Stimulated activated naive CD8-positive, alpha-beta T cell treated with anti-CD3 and anti-CD28 coated beads, Interleukin-15, amount 100 ng/mL, for 72 hours (primary cell): ENCODE data around the gene DYNLRB1.
A peak's percentile ranks its signal among the peaks of the same experiment; 100 is the strongest.

Experiments used
- ATAC-seq: fragments of 150-1000 bp; cut with Tn5 transposase; 2 replicates; pipeline ENCODE4 v1.10.0; 2021; ENCODE audit warnings: mild to moderate bottlenecking, moderate library complexity
- DNase-seq, 2 donors: peaks; one replicate each; pipeline ENCODE4 v3.0.0; 2021 to 2022
- H3K27ac Mint-ChIP-seq, 2 donors: one replicate each; pipeline ENCODE4 v1.8.0; 2022; ENCODE audit warnings: mild to moderate bottlenecking in 2 of 2, mixed read lengths in 2 of 2, moderate library complexity in 2 of 2
- H3K27me3 Mint-ChIP-seq: one replicate; pipeline ENCODE4 v1.8.0; 2022; ENCODE audit warnings: mixed read lengths
- H3K4me1 Mint-ChIP-seq: one replicate; pipeline ENCODE4 v1.8.0; 2022; ENCODE audit warnings: mild to moderate bottlenecking, mixed read lengths
- H3K4me3 Mint-ChIP-seq, 2 donors: one replicate each; pipeline ENCODE4 v1.8.0; 2022; ENCODE audit warnings: mild to moderate bottlenecking in 2 of 2, mixed read lengths in 2 of 2, moderate library complexity in 1 of 2
- H3K9me3 Mint-ChIP-seq, 2 donors: one replicate each; pipeline ENCODE4 v1.8.0; 2022; ENCODE audit warnings: mixed read lengths in 2 of 2

The DYNLRB1 gene

GRCh38 chr20:34552569-34552968 lies 36.3 kb downstream of the DYNLRB1 start:
- no peaks in the 10 kb centered on the region for H3K9me3 Mint-ChIP-seq
- ATAC-seq (no peak), DNase-seq (no peak)
- no peaks in the 10 kb centered on the region for H3K4me1 Mint-ChIP-seq
- no peak overlapping the region for H3K4me3 Mint-ChIP-seq
- no peaks in the 10 kb centered on the region for H3K27me3 Mint-ChIP-seq
- peak overlapping the region in 1 of 2 donors; percentile 44 for H3K27ac Mint-ChIP-seq

GRCh38 chr20:34553366-34553867 lies 37.2 kb downstream of the DYNLRB1 start:
- H3K4me3 Mint-ChIP-seq: no peak overlapping the region
- no peak for DNase-seq
- H3K27ac Mint-ChIP-seq: no peak overlapping the region
- H3K27me3 Mint-ChIP-seq: no peaks in the 10 kb centered on the region
- no peak for ATAC-seq
- H3K9me3 Mint-ChIP-seq: no peaks in the 10 kb centered on the region
- H3K4me1 Mint-ChIP-seq: peaks cover 7% of the 10 kb centered on the region

GRCh38 chr20:34557936-34558319 lies 41.7 kb downstream of the DYNLRB1 start:
- ATAC-seq: no peak
- Mint-ChIP-seq H3K4me3 (peak overlapping the region; percentile 84 to 88), H3K27me3 (no peaks in the 10 kb centered on the region), H3K9me3 (no peaks in the 10 kb centered on the region), H3K27ac (peak overlapping the region; percentile 84 to 95), H3K4me1 (peaks cover 8% of the 10 kb centered on the region)
- no peak for DNase-seq

GRCh38 chr20:34558320-34559218 lies 42.3 kb downstream of the DYNLRB1 start, which contains the start of gene MAP1LC3A:
MAP1LC3A (plus strand) TSS chr20:34558718; CDS start chr20:34558869, 151 bp downstream.
- DNase-seq: peak; percentile 87 to 90
- Mint-ChIP-seq H3K9me3 (no peaks in the 10 kb centered on the region), H3K4me3 (peak within 1 kb of the TSS; percentile 84 to 88), H3K4me1 (peaks cover 8% of the 10 kb centered on the region), H3K27ac (peak within 1 kb of the TSS; percentile 84 to 95), H3K27me3 (no peaks in the 10 kb centered on the region)
- peak; percentile 85 for ATAC-seq

DNA sequence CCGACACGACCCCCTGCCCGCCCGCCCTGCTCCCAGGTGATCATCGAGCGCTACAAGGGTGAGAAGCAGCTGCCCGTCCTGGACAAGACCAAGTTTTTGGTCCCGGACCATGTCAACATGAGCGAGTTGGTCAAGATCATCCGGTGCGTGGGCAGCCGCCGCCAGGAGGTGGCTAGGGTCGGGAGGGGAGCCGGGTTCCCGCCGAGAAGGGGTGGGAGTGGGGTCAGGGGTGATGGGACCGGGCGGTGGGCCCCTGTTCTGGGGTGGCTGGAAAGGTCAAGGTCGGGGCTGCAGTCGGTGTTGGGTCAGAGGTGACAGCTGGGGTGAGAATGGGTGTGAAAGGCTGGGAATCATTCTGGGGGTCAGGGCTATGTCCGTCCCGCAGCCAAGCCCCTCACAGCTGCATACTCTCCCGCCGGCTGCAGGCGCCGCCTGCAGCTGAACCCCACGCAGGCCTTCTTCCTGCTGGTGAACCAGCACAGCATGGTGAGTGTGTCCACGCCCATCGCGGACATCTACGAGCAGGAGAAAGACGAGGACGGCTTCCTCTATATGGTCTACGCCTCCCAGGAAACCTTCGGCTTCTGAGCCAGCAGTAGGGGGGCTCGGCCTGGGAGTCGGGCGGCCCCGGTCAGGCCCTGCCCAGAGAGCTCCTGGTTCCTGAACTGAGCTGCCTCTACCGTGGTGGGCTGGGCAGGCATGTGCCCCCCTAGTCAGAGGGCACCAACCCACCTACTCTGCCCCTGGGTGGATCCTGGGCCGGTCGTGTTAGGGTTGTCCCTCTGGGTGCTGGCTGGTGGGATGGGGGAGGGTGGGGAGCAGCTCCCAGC lies 43.3 kb downstream of the DYNLRB1 start:
- Mint-ChIP-seq H3K4me3 (peak overlapping the region; percentile 32 to 49), H3K9me3 (no peaks in the 10 kb centered on the region), H3K4me1 (peaks cover 8% of the 10 kb centered on the region), H3K27me3 (no peaks in the 10 kb centered on the region), H3K27ac (no peak overlapping the region)
- no peak for DNase-seq
- peak; percentile 25 for ATAC-seq

DNA sequence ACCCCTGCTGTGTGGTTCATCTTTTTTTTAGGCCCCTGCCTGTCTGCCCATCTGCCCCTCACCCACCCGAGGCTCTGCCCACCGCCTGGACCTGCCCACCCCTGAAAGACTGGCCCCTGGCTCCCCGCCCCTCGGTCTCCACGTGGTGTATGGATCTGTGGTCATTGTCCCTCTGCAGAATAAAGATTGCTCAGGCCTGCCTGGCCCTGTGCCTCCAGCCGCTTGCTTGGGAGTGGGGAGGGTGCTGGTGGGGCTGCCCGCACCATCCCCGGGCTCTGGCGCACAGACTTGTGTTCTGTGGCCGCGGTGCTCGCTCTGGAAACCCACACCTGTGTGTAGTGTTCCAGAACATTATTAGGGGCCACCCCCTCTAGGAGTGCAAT lies 43.9 kb downstream of the DYNLRB1 start:
- Mint-ChIP-seq H3K9me3 (no peaks in the 10 kb centered on the region), H3K27me3 (no peaks in the 10 kb centered on the region), H3K4me1 (peaks cover 8% of the 10 kb centered on the region), H3K4me3 (peak overlapping the region; percentile 16 to 22), H3K27ac (no peak overlapping the region)
- ATAC-seq (peak; percentile 14), DNase-seq (no peak)

DNA sequence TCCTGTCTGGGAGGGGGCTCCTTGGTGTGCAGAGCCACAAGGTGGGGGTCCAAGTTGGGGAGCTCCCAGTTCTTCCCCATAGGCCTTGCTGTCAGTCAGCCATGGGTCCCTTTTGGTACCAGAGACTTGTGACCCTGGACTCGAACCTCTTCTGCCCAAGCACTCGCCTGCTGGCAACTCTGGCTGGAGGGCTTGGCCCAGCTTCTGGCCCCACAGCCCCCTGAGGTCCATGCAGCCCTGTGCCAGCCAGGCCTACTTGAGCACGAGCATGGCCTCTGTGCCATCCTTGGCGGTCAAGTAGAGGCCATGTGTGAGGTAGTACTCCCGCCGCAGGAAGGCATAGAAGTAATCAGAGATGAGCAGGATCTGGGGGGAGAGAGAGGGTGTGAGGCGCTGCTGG lies 44.4 kb downstream of the DYNLRB1 start:
- DNase-seq: no peak
- H3K4me3 Mint-ChIP-seq: no peak overlapping the region

DNA sequence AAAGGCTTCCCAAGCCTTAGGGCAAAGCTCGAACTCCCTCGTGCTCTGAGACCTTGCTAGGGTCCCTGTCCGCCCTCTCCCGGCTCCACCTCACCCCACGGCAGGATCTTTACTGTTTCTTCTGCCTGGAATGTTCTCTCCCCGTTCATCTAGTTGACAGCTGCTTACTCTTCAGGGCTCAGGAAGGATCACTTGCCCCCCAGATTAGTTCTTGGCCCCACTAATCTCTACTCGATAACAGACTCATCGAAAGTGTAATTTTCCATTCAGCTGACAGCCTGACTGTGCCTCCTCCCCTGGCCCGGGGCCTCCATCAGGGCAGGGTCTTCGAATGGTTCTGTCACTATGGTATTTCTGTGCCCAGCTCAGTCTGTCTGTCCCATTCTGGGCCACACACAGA lies 45.4 kb downstream of the DYNLRB1 start:
- Mint-ChIP-seq H3K4me1 (peaks cover 15% of the 10 kb centered on the region), H3K4me3 (no peak overlapping the region), H3K27ac (no peak overlapping the region), H3K27me3 (no peaks in the 10 kb centered on the region), H3K9me3 (no peaks in the 10 kb centered on the region)
- DNase-seq (no peak), ATAC-seq (no peak)

More for the DNA sequence above, 44.4 kb downstream of the DYNLRB1 start:
- Mint-ChIP-seq H3K4me1 (peaks cover 12% of the 10 kb centered on the region), H3K27me3 (no peaks in the 10 kb centered on the region), H3K27ac (no peak overlapping the region), H3K9me3 (no peaks in the 10 kb centered on the region)
- no peak for ATAC-seq

DNA sequence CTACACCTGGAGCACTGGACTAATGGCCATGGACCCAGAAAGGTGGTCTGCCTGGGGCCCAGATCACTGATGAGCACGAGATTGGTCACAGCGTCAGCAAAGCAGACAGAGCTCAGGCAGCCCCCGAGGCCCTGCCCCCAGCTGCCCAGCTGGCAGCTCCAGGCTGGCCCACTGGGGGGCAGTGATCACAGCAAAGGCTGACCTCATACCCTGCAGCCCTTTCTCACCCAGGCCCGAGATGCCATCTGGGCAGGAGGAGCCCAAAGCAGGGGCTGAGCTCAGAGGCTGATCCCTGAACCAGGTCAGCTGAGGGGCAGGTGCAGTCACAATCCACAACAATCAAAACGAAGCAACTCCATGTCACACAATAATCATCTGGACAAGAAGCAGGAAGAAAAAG lies 46.4 kb downstream of the DYNLRB1 start:
- Mint-ChIP-seq H3K27me3 (no peaks in the 10 kb centered on the region), H3K27ac (no peak overlapping the region), H3K4me3 (no peak overlapping the region), H3K4me1 (peaks cover 15% of the 10 kb centered on the region), H3K9me3 (no peaks in the 10 kb centered on the region)
- DNase-seq: peak in 1 of 2 donors; percentile 36
- ATAC-seq: peak; percentile 44

GRCh38 chr20:34564833-34565232 lies 48.6 kb downstream of the DYNLRB1 start:
- no peaks in the 10 kb centered on the region for H3K27me3 Mint-ChIP-seq
- H3K27ac Mint-ChIP-seq: peak overlapping the region in 1 of 2 donors; percentile 0
- no peak for ATAC-seq
- no peaks in the 10 kb centered on the region for H3K9me3 Mint-ChIP-seq
- H3K4me3 Mint-ChIP-seq: no peak overlapping the region
- H3K4me1 Mint-ChIP-seq: peaks cover 6% of the 10 kb centered on the region
- DNase-seq: no peak

DNA sequence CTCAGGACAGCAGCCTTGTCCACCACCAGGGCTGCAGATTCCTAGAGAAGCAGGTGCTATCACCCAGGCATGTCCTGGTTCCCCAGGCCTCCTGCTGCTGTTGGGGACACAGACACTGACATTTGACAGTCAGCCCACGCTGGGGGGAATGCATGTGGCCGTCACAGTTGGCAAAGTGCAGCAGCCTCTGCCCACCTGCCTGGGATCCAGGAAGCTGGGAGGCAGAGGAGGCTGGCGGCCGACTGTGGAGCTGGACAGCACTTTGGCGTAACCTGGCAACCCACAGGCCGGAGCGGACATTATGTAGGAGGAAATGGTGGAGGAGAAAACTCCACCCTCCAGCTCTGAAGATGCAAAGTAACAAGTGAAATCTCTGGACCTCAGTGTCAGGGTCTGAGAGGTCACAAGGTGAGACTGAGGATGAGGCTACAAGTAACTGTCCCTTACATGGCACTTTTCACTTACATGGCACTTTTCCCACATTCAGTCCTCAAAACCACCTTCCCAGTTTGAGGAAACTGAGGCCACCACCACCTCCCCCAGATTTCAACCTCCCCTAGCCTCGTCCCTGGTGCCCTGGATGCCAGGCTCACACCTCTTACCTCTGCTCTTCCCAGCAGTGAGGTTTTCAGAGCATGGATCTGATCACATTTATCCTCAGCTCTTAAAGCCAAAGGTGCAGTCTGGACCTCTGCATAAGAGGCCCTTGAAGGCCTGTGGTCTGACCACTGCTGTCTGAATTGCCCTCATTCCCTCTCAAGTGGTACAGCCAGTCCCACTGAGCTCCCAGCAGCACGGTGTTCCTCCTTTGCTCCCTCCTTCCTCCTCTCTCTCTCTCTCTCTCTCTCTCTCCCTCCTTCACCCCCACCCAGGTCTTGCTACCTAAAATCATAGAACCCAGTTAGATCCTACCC lies 51.0 kb downstream of the DYNLRB1 start:
- peaks cover 18% of the 10 kb centered on the region for H3K4me1 Mint-ChIP-seq
- no peak for ATAC-seq
- DNase-seq: no peak
- no peak overlapping the region for H3K4me3 Mint-ChIP-seq
- no peaks in the 10 kb centered on the region for H3K27me3 Mint-ChIP-seq
- H3K9me3 Mint-ChIP-seq: no peaks in the 10 kb centered on the region
- peak overlapping the region; percentile 14 to 50 for H3K27ac Mint-ChIP-seq

- DNase-seq (no peak), ATAC-seq (no peak)
- H3K27ac Mint-ChIP-seq: peak overlapping the region; percentile 50 to 83
- H3K4me3 Mint-ChIP-seq: no peak overlapping the region
- H3K9me3 Mint-ChIP-seq: no peaks in the 10 kb centered on the region
- H3K27me3 Mint-ChIP-seq: no peaks in the 10 kb centered on the region
- H3K4me1 Mint-ChIP-seq: peaks cover 18% of the 10 kb centered on the region
These were observed 52.0 kb downstream of the DYNLRB1 start for GRCh38 chr20:34567892-34568865.

DNA sequence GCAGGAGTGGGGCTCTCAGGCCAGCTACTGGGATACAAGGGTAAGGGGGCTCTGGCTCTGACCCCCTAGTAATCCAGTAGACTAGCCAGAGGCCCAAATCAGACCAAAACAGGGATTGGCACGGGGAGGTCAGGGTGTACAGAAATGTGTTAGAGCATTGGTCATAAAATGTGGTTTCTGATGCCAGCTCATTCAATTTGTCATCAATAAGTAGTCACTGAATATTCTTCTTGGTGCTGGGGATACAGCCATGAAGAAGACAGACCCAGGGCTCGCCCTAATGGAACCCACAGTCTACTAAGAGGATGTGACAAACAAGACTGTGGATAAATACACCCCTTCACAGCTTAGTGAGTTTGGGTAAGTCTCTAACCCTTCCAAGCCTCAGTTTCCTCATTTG lies 53.4 kb downstream of the DYNLRB1 start:
- Mint-ChIP-seq H3K27ac (no peak overlapping the region), H3K9me3 (no peaks in the 10 kb centered on the region), H3K27me3 (no peaks in the 10 kb centered on the region), H3K4me3 (no peak overlapping the region), H3K4me1 (peaks cover 18% of the 10 kb centered on the region)
- ATAC-seq: no peak
- no peak for DNase-seq

GRCh38 chr20:34570859-34571306 lies 54.7 kb downstream of the DYNLRB1 start:
- ATAC-seq: no peak
- Mint-ChIP-seq H3K9me3 (no peaks in the 10 kb centered on the region), H3K27me3 (no peaks in the 10 kb centered on the region), H3K27ac (peak overlapping the region; percentile 81 to 89), H3K4me1 (peaks cover 12% of the 10 kb centered on the region), H3K4me3 (no peak overlapping the region)
- no peak for DNase-seq
